Measurements from ENCODE around the gene MOSPD2.

The MOSPD2 gene

DNA sequence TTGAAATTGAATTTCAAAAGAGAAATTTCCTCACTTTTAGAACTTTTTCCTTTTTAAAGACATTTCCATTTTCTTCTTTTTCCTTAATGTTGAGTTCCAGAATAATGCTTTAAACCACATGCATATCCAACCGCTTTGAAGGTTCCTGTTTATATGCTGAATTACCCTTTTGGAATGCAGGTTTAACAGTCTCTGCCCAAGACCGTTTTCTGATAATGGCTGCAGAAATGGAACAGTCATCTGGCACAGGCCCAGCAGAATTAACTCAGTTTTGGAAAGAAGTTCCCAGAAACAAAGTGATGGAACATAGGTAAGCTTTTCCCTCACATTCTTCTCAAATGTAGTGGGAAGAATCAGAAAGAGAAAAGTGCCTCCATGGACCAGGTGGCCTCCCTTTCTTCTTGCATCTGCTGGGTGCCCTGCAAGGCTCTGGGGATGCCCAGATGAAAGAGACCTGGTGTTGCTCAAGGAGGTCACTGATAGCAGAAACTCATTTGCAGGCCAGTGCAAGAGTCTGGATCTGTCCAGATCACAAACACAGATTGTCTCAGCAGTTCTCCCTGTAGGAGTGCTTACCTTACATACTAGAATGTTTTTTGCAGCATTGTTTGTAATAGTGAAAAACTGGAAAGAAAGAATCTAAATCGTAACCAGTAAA, 42.9 kb downstream of the MOSPD2 start:
- no peak for DNase-seq

DNA sequence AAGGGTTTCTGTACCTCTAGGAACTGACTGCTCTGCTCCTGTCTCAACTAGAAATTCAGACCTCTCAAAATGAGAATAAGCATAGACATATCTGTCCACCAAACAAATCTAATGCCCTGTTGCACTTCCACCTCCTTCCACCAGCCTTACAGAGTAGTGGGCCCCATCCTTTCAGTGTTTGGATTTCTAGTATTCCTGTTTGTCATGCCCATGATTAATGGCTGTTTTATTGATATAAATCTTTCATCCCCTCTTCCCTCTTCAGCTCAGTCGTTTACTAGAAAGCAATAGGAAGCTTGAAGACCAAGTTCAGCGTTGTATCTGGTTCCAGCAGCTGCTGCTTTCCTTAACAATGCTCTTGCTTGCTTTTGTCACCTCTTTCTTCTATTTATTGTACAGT, 46.2 kb downstream of the MOSPD2 start:
- DNase-seq = no peak

DNA sequence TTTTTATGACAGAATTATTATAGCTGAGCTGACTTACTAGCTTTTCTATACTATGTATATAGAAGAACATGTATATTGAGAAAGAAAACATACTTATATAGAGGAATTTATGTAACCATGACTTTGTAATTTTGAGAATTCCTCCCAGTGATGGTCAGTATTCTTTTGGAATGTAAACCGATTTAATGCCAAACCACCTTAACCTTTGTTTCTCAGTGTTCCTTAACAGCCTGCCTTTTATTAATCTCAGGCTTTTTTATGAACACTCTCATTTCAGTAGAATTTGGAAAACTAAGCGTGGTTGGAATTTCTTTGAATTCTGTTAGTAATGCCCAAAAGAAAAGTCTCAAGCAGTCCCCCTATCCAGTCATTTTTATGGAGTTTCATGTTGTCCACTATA, 47.0 kb downstream of the MOSPD2 start:
- DNase-seq = no peak

- DNase-seq = no peak
Observed at GRCh38 chrX:14922437-14922836, 49.2 kb downstream of the MOSPD2 start.

DNA sequence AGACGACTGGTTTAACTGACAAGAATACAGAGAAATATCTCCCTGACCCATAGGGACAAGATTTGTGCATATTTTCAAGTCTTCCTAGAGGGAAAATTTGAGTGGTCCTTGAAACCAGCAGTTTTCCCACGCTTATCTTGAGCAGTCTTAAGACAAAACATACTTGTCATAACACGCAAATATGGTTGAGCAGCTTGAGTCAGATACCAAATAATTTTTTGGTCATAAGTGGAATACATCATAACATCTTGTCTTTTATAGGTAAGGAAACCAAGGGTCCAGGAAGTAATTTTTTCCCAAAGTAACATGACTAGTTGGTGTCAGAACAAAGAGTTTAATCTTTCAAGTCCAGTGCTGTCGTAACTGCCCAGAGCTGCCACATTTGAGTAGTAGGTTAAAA, 50.5 kb downstream of the MOSPD2 start:
- DNase-seq = no peak

DNA sequence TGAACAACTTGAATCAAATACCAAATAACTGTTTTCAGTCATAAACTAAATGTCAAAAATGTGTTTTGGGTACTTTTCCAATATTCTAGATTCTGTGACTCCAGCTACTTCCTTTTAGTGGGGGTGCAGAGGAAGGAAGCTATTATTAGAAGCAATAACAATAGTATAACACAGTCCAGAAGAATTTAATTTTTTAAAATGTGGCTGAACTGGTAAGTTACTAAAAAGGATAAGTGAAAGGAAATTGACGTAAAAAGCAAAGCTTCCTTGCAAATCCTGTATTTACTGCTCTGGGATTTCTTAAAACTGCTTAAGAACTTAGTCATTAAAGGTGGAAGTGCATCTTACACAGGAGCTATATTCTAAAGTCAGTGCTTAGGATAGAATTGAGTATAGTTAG, 53.2 kb downstream of the MOSPD2 start:
- no peak for DNase-seq

DNA sequence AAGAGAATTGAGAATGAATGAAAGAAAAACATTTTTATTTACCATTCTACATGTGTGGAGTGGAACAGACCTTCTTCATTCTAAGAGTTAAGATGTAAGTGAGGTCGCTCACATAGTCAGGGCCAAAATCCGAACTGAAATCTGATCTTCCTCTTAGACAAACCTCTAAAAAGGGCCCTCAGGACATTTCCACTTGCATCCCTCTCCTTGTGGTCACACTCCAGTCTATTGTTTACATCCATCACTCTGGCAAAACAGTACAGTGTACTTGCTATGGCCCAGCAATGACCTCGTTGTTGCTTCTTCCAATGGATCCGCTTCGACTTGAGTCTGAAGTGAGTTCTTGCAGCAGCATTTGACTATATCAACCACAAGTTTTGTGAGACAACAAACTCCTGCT, 54.2 kb downstream of the MOSPD2 start:
- DNase-seq = no peak

GRCh38 chrX:14930663-14931062, 57.4 kb downstream of the MOSPD2 start:
- DNase-seq = no peak

DNA sequence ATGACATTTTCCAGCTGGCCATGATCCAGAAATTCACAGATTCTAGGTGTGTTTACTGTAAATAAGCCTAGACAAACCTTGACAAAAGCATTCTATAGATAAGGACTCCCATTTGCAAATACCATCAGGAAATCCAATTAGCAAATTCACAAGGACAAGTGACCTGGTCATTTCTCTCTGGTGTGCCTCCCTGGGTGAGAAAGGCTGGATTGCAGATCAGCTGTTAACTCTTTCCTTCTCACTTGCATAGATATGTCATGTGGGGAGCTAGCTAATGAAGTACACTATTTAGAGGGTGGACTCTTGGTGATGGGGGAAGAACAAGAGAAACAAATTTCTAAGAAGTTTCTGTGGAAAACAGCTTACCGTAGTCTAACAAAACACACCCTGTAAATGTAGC, 58.9 kb downstream of the MOSPD2 start:
- no peak for DNase-seq

- DNase-seq = no peak
Observed at GRCh38 chrX:14934423-14934822, 61.2 kb downstream of the MOSPD2 start.

GRCh38 chrX:14936561-14936960, 63.3 kb downstream of the MOSPD2 start:
- peak; percentile 59 to 76 for DNase-seq

- DNase-seq = no peak
Observed at GRCh38 chrX:14939644-14940043, 66.4 kb downstream of the MOSPD2 start.

DNA sequence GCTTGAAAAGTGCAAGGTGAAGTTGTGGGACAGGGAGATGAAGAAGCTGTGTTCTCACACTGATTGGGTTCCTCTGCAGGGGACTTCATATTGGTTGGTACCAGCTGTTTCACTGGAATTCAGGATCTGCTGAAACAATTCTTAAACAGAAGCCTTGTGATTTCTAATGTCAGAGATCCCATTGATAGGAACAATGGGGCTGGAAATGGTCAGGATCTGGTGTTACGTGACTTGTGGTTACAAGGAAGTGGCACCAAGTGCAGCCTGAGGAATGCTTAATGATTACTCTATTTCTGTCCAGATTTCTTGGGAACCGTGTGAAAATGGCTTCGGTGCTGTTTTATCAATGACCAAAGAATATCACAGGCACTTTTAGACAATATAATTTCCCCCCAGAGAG, 68.1 kb downstream of the MOSPD2 start:
- no peak for DNase-seq

DNA sequence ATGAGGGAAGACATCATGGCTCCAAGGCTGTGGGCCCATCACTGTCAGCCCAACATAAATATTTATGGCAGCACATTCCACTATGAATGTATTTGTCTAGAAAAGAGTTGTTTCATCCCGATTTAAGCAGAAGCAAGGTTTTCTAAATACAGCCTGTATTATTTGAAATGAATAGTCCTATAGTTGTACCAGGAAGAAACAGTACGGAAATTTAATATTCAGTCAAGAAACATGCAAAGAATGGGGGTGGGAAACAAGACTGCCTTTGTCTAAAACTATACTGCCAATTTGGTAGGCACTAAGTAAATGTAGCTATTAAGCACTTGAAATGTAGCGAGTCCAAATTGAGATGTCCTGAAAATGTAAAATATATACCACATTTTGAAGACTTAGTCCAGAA, 69.1 kb downstream of the MOSPD2 start:
- DNase-seq = no peak

GRCh38 chrX:14943962-14944361, 70.7 kb downstream of the MOSPD2 start:
- no peak for DNase-seq

GRCh38 chrX:14946606-14947155, 73.5 kb downstream of the MOSPD2 start:
- DNase-seq = no peak

DNA sequence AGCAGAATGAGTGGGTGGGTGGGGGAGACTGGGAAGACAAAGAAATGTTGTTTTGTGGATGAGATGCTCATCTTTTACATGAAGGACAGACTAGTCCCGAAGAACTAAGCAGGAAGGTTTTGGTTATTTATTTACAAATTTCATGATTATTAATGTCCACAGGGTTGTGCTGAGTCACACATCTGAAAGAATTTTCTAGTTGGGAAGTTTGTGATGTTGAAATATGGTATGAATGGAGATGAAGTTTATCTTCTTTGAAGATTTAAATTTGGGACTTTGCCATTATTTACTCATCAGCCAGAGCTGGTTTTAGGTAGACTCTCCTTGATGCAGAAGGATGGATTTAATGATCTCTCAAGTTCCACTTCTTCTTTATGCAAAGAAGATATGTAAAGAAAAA, 75.5 kb downstream of the MOSPD2 start:
- DNase-seq = no peak

GRCh38 chrX:14956813-14957582, 83.8 kb downstream of the MOSPD2 start:
- no peak for DNase-seq

DNA sequence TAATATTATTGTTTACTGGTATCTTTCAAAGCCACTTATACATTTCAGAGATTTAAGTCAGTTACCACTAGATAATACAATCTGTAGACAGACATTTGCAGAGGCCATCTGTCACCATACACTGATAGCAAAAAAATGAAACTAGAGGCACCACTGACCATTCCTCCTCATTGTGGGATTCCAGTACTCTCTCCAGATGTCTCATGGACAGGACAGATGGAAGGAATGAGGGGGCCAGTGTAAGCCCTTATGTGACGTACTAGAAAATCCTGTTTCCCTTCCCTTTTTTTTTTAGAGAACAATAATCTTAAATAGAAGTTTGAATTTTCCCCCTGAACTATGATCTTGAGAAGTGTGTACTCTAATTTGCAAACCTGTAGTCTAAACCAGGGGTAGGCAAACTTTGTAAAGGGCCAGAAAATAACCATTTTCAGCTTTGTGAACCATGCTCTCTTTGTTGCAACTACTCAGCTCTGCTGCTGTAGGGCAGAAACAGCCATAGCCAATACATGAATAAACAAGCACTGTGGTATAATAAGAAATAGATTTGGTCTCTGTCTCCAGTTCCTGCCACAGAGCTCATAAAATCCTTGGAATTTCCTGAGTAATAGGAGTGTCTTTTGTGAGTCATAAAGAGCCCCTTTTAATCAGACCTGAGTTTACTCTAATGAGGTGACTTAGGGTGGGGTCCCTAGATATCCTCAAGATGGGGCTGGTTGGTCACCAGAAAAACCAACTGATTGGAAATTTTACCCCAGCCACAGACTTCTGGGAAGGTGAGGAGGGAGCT, 90.4 kb downstream of the MOSPD2 start:
- no peak for DNase-seq

DNA sequence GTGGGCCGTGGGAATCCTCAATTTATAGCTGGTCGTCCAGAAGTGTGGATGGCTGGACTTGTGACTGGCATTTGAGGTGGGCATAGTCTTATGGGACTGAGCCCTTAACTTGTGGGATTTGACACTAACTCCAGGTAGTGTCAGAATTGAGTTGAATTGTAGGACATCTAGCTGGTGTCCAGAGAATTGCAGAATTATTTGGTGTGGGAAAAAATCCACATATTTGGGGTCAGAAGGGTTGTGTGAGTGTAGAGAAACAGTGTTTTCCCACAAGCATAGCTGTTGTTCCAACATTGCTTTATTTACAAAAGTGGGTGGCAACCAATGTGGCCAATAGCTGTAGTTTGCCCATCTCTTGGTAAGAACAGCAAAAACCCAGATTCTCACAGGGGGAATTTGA, 91.3 kb downstream of the MOSPD2 start:
- no peak for DNase-seq

Measured in inflammatory macrophage (primary cell).